ENCODE data around the gene LRRN3. TPM values are rescaled to one million over a fixed set of nuclear protein-coding genes. Genes with fewer than 3 reads are reported as not detected.

LRRN3 gene
- total RNA-seq, 3 donors from 2014 or later: 1.6 to 2.4 (median 1.6) TPM

- Histone ChIP-seq H3K27ac (no peak overlapping the region), H3K4me3 (no peak overlapping the region), H3K27me3 (no peaks in the 10 kb centered on the region), H3K4me1 (no peaks in the 10 kb centered on the region), H3K36me3 (no peaks in the 10 kb centered on the region), H3K9me3 (no peaks in the 10 kb centered on the region)
- intact Hi-C loops (cut with DNase I; ENCODE audit: low total_unique reads): no loop called here
- no peak for DNase-seq (ENCODE audit: low spot score in 2 of 2)
- TF ChIP-seq POLR2A (IDR thresholded peaks at IDR 0.05) (no peak), CTCF (IDR thresholded peaks at IDR 0.05) (no peak), POLR2AphosphoS5 (IDR thresholded peaks at IDR 0.05) (no peak)
These were observed 34.6 kb upstream of the LRRN3 start for GRCh38 chr7:111056371-111056770.

- no peak for DNase-seq (ENCODE audit: low spot score in 2 of 2)
- no peak for TF ChIP-seq POLR2A (IDR thresholded peaks at IDR 0.05)
- TF ChIP-seq POLR2AphosphoS5 (IDR thresholded peaks at IDR 0.05): no peak
- TF ChIP-seq CTCF (IDR thresholded peaks at IDR 0.05): no peak
- Histone ChIP-seq H3K27me3 (no peaks in the 10 kb centered on the region), H3K27ac (no peak overlapping the region), H3K4me1 (no peaks in the 10 kb centered on the region), H3K4me3 (no peak overlapping the region), H3K9me3 (no peaks in the 10 kb centered on the region), H3K36me3 (no peaks in the 10 kb centered on the region)
- intact Hi-C loops (cut with DNase I; ENCODE audit: low total_unique reads): no loop called here
These were observed 33.9 kb upstream of the LRRN3 start for GRCh38 chr7:111057066-111057465.

GRCh38 chr7:111059833-111060232 lies 31.1 kb upstream of the LRRN3 start:
- no peaks in the 10 kb centered on the region for H3K36me3 ChIP-seq
- TF ChIP-seq CTCF (IDR thresholded peaks at IDR 0.05) (no peak), POLR2AphosphoS5 (IDR thresholded peaks at IDR 0.05) (no peak), POLR2A (IDR thresholded peaks at IDR 0.05) (no peak)
- H3K4me1 ChIP-seq: no peaks in the 10 kb centered on the region
- no peaks in the 10 kb centered on the region for H3K27me3 ChIP-seq
- intact Hi-C loops (cut with DNase I; ENCODE audit: low total_unique reads): no loop called here
- H3K27ac ChIP-seq: no peak overlapping the region
- no peak for DNase-seq (ENCODE audit: low spot score in 2 of 2)
- no peak overlapping the region for H3K4me3 ChIP-seq
- peaks cover 5 to 7% of the 10 kb centered on the region in 2 donors for H3K9me3 ChIP-seq

GRCh38 chr7:111063166-111063565 lies 27.8 kb upstream of the LRRN3 start:
- no peak overlapping the region for H3K27ac ChIP-seq
- DNase-seq (ENCODE audit: low spot score in 2 of 2): no peak
- intact Hi-C loops (cut with DNase I; ENCODE audit: low total_unique reads): no loop called here
- peaks cover 5 to 7% of the 10 kb centered on the region in 2 donors for H3K9me3 ChIP-seq
- TF ChIP-seq POLR2AphosphoS5 (IDR thresholded peaks at IDR 0.05) (no peak), CTCF (IDR thresholded peaks at IDR 0.05) (no peak), POLR2A (IDR thresholded peaks at IDR 0.05) (no peak)
- no peaks in the 10 kb centered on the region for H3K4me1 ChIP-seq
- H3K4me3 ChIP-seq: no peak overlapping the region
- H3K36me3 ChIP-seq: no peaks in the 10 kb centered on the region
- H3K27me3 ChIP-seq: no peaks in the 10 kb centered on the region

- no peaks in the 10 kb centered on the region for H3K27me3 ChIP-seq
- intact Hi-C loops (cut with DNase I; ENCODE audit: low total_unique reads): no loop called here
These were observed 23.7 kb upstream of the LRRN3 start for GRCh38 chr7:111067251-111067650.

GRCh38 chr7:111067682-111068081 lies 23.2 kb upstream of the LRRN3 start:
- H3K9me3 ChIP-seq: peaks cover 5 to 7% of the 10 kb centered on the region in 2 donors
- no peak overlapping the region for H3K4me3 ChIP-seq
- no peaks in the 10 kb centered on the region for H3K27me3 ChIP-seq
- H3K4me1 ChIP-seq: no peaks in the 10 kb centered on the region
- no peak overlapping the region for H3K27ac ChIP-seq
- TF ChIP-seq POLR2AphosphoS5 (IDR thresholded peaks at IDR 0.05) (no peak), CTCF (IDR thresholded peaks at IDR 0.05) (no peak), POLR2A (IDR thresholded peaks at IDR 0.05) (no peak)
- H3K36me3 ChIP-seq: no peaks in the 10 kb centered on the region
- intact Hi-C loops (cut with DNase I; ENCODE audit: low total_unique reads): no loop called here
- DNase-seq (ENCODE audit: low spot score in 2 of 2): no peak

More at GRCh38 chr7:111067251-111067650, 23.7 kb upstream of the LRRN3 start:
- Histone ChIP-seq H3K9me3 (peaks cover 5 to 7% of the 10 kb centered on the region in 2 donors), H3K27ac (no peak overlapping the region), H3K4me1 (no peaks in the 10 kb centered on the region), H3K36me3 (no peaks in the 10 kb centered on the region), H3K4me3 (no peak overlapping the region)
- TF ChIP-seq POLR2AphosphoS5 (IDR thresholded peaks at IDR 0.05): no peak
- no peak for DNase-seq (ENCODE audit: low spot score in 2 of 2)
